GM21360 (cell line): ENCODE measurements around the gene SDHC.

ENCODE experiments used
- ATAC-seq: cut with Tn5 transposase; IDR thresholded peaks from one replicate; pipeline ENCODE4 v1.9.1; 2021; ENCODE audit warnings: mild to moderate bottlenecking, moderate library complexity; ENCODE audit not compliant: unreplicated experiment

SDHC gene, protein sequence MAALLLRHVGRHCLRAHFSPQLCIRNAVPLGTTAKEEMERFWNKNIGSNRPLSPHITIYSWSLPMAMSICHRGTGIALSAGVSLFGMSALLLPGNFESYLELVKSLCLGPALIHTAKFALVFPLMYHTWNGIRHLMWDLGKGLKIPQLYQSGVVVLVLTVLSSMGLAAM

GRCh38 chr1:161314201-161314981, at the start of gene SDHC:
Gene SDHC, plus strand, starts transcription at chr1:161314381. Its CDS starts 25 bp downstream, at chr1:161314406.
- peak; percentile 96 for ATAC-seq

GRCh38 chr1:161265305-161265704, 48.9 kb upstream of the SDHC start:
- no peak for ATAC-seq

DNA sequence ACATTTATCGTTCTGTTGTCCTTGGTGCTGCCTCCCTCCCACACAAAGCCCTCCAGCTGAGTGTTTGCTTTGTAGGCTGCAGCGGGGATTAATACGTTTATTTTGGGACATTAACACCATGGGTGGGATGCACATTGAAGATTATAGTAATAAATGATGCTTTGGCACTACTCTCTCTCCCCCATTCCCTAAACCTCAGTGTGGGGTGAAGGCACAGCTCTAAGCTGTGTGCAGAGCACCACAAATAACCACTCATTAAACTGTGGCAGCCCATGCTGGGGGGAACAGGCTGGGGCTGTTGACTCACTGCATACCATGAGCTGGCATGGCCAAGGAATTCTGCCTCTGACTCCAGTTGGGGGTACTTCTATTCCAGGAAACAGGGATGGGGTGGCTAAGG, 48.0 kb upstream of the SDHC start:
- ATAC-seq = no peak

DNA sequence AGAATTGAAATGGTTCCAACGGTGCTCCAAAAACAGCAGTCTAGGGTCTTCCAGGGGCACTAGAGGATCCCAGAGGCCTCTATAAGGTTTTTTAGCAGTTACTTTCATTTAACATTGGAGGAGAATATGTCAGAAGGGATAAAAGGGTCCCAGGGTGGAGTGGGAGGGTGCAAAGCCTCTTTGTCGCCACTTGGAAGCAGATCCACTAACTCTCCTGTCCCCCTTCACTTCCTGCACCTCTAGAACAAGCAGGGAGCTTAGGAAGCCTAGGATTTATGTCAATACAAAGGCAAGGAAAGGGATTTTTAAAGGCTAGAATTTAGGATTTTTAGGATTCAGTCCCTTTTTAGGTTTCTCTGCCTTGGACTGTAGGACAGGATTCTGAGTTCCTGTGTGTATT, 47.3 kb upstream of the SDHC start:
- no peak for ATAC-seq

- ATAC-seq = no peak
Measured at GRCh38 chr1:161267321-161267720, 46.9 kb upstream of the SDHC start.

- no peak for ATAC-seq
Measured at GRCh38 chr1:161273402-161273801, 40.8 kb upstream of the SDHC start.

DNA sequence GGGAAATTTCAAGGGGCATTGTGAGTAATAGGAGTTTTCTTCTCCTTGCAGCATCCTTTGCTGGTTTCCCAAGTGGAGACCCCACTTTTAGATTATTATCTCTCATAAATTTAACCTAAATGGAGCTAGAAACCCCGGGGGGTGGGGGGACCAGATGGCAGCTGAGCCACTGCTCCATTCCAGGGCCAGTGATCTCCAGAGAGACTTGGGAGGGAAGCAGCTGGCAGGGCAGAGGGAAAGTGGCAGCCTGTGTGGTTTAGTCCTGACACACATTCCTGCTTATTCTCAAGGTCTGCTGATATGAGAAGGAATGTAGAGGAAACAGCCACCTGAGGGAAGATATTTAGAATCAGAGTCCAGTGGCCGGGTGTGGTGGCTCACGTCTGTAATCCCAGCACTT, 39.3 kb upstream of the SDHC start:
- ATAC-seq = no peak

DNA sequence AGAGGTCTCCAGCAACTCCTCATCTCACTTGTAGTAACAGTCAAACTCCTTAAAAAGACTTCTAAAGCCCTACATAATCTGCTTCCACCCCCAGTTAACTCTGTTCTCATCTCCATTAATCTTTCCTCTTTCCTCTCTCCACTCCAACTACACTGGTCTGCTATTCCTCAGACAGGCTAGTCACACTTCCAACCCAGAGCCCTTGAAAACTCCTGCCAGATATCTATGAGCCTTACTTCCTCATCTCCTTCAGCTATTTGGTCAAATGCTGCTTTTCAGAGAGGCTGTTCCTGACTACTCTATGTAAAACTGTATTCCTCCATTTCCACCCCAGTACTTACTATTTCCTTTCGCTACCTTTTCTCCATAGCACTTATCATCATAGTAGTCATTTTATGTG, 31.2 kb upstream of the SDHC start:
- ATAC-seq = no peak

GRCh38 chr1:161285113-161285512, 29.1 kb upstream of the SDHC start:
- ATAC-seq = no peak

- no peak for ATAC-seq
Measured at GRCh38 chr1:161285521-161285920, 28.7 kb upstream of the SDHC start.

DNA sequence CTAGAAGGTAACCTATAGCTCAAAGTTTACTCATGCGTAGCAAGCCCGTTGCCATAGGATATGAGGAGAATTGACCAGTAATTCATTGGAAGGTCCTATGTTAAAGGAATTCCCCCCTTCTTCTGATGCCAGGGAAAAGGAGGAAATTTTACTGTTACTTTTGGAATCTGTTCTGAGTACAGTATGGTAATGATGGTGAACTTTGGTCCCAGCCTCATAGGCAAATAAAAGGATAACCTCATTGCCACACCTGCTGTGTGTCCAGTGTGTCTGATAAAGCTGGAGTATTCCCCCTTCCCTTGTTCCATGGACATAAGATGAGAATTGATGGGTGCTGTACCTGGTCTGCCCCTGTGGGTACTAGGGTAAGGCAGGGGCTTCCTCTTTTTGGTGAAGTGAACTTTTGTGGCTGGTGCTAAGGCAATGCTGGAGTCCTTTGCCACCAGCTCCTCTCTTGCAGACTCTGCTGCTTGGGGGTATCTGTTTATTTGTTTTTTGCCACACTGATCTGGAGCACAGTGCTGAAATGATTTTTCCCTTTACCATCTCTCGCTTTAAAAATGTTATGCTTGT, 26.6 kb upstream of the SDHC start:
- no peak for ATAC-seq

DNA sequence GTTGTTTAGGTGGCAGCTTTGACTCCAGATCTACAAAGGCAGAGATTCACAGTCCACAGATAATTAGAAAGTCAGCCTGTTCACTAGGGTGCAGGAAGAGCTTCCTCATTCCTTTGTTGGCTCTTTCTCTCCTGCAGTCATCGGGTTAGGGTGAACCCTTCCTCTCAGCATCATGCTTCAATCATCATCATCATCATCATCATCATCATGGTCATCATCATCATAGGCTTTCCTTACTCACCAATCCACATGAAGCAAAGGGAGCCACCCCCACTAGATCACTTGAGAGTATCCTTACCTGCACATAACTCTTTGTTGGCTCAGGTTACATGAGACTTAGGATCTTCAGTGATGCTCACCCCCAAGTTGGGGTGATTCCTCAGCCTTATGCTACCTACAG, 23.4 kb upstream of the SDHC start:
- ATAC-seq = no peak

GRCh38 chr1:161297415-161297814, 16.8 kb upstream of the SDHC start:
- ATAC-seq = no peak

DNA sequence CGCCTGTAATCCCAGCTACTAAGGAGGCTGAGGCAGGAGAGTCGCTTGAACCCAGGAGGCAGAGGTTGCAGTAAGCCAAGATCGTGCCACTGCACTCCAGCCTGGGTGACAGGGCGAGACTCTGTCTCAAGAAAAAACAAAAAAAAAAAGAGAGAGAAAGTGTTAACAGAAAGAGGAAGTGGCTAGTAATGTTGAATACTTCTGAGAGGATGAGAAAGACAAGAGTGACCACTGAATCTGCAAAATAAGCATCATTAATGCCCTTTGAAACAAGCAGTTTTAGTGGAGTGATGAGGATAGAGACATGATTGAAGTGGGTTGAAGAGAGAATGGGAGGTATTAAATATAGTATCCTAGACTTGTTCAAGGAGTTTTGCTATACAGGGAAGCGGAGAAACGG, 16.1 kb upstream of the SDHC start:
- no peak for ATAC-seq

- ATAC-seq = no peak
Measured at GRCh38 chr1:161299347-161299746, 14.8 kb upstream of the SDHC start.

- no peak for ATAC-seq
Measured at GRCh38 chr1:161300478-161300877, 13.7 kb upstream of the SDHC start.

- no peak for ATAC-seq
Measured at GRCh38 chr1:161304927-161305866, 9.0 kb upstream of the SDHC start.

DNA sequence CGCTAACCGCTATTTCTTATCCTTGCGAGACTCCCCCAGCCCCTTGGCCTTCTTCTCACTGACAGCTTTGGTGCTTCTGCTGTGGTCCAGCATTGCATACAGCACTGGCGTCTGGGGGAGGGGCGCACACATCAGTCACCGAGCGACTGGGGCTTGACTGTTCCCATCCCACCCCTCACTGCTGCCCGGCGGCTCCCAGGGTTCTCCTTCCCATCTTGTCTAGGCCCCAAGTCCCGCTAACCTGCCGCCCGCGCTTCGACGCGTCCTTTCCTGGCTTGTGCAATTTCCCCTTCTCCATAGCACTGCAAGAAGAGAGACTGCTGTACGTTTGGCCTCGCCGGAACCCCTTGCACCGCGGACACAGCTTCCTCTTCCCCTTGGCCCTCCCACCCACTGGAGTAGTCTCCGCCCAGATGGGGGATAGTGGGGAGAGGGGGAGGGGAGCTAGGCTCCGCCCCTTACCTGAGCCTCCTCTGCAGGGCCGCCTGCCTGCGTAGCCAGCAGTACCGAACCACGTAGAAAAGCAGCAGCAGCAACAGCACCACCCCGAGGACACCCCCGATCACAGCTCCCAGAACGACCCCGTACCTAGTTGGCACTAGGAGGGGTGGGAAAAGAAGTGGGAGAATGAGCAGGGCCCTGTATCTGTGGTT, 8.2 kb upstream of the SDHC start:
- peak; percentile 68 for ATAC-seq

GRCh38 chr1:161307230-161307768, 6.9 kb upstream of the SDHC start:
- no peak for ATAC-seq

- no peak for ATAC-seq
Measured at GRCh38 chr1:161307892-161308638, 6.1 kb upstream of the SDHC start.
